K562 (cell line): ENCODE data around the gene ZBTB16. TPM values are rescaled to one million over a fixed set of nuclear protein-coding genes. Genes with fewer than 3 reads are reported as not detected.

Source experiments
- ATAC-seq: fragments of 200-7000 bp; cut with Tn5 transposase; 3 replicates; pipeline ENCODE4 v1.9.1; 2020; ENCODE audit warnings: moderate library complexity
- BruUV-seq: library from RNA; stranded (reverse); fragments of 400-500 nt; replicated peaks from 2 replicates; lab custom pipeline; 2021; lab: Mats Ljungman, UMichigan
- CTCF ChIA-PET: fragments of 300-600 bp; formaldehyde crosslinking; extraction: SDS; loops from one replicate; lab custom pipeline; 2021; ENCODE audit warnings: low intra/inter-chr PET ratio; lab: Yijun Ruan, JAX
- POLR2A ChIA-PET: fragments of 300-600, 350-650 bp; sonication (Branson Sonifier 250); formaldehyde crosslinking; extraction: SDS; loops from one replicate; lab custom pipeline; 2021; ENCODE audit warnings: antibody characterized with exemption, inconsistent platforms; lab: Yijun Ruan, JAX
- DNase-seq, 4 experiments: peaks; one replicate each; pipeline versions ENCODE4 v3.0.0 to v3.0.0-alpha.2; 2011 to 2018; ENCODE audit warnings: low spot score in 3 of 4, mixed read lengths in 3 of 4; ENCODE audit errors: extremely low read depth in 1 of 4
- FAIRE-seq: peaks from 2 replicates; lab custom pipeline; 2011; peaks lifted over from hg19 to GRCh38; lab: Jason Lieb, UNC
- H2AFZ ChIP-seq: 2 replicates; pipeline ENCODE4 v1.6.0; 2011; ENCODE audit warnings: low read depth, low read length, control low read depth, inconsistent platforms
- H3K27ac ChIP-seq: fragments of 200-600 bp; 3 replicates; pipeline ENCODE4 v1.8.0; 2011; ENCODE audit warnings: low read depth, mild to moderate bottlenecking, control low read depth, inconsistent platforms, low read length, moderate library complexity, mixed read lengths; ENCODE audit errors: extremely low read depth
- H3K27me3 ChIP-seq, 2 experiments: fragments of 300-600 bp in 1 of 2; 2 replicates in 1 of 2; 3 replicates in 1 of 2; pipeline versions ENCODE4 v1.6.0 to v1.8.0; 2011; ENCODE audit warnings: inconsistent platforms in 2 of 2, low read length in 2 of 2, mild to moderate bottlenecking in 1 of 2, mixed read lengths in 1 of 2, moderate library complexity in 1 of 2; ENCODE audit not compliant: control insufficient read depth in 2 of 2, insufficient read depth in 2 of 2
- H3K36me3 ChIP-seq: fragments of 300-600 bp; 3 replicates; pipeline ENCODE4 v1.8.0; 2011; ENCODE audit warnings: mild to moderate bottlenecking, low read length, inconsistent platforms; ENCODE audit not compliant: control insufficient read depth, insufficient read depth
- H3K4me1 ChIP-seq, 2 experiments: fragments of 200-600 bp in 1 of 2; replicated peaks in 1 of 2; 2 replicates in 1 of 2; 3 replicates in 1 of 2; pipeline versions ENCODE4 v1.5.1 to v1.8.0; 2011; ENCODE audit warnings: inconsistent platforms in 2 of 2, low read length in 2 of 2, mild to moderate bottlenecking in 1 of 2, mixed read lengths in 1 of 2, moderate library complexity in 1 of 2; ENCODE audit not compliant: control insufficient read depth in 2 of 2, insufficient read depth in 2 of 2
- H3K4me2 ChIP-seq: 2 replicates; pipeline ENCODE4 v1.6.1; 2011; ENCODE audit warnings: low read length, control low read depth, inconsistent platforms, mixed read lengths; ENCODE audit not compliant: insufficient read depth
- H3K4me3 ChIP-seq: fragments of 200-600 bp; sonication (generic), shearing (Covaris generic); 2 replicates; pipeline ENCODE4 v1.5.1; 2016; ENCODE audit warnings: control low read depth, inconsistent platforms
- H3K79me2 ChIP-seq: fragments of 200-600 bp; 3 replicates; pipeline ENCODE4 v1.8.0; 2011; ENCODE audit warnings: low read length, inconsistent platforms; ENCODE audit not compliant: control insufficient read depth, insufficient read depth
- H3K9ac ChIP-seq, 2 experiments: 2 replicates each; pipeline versions ENCODE4 v1.6.0 to v1.6.1; 2011; ENCODE audit warnings: low read depth in 2 of 2, low read length in 2 of 2, control low read depth in 1 of 2, inconsistent platforms in 1 of 2, mild to moderate bottlenecking in 1 of 2, mixed read lengths in 1 of 2; ENCODE audit not compliant: insufficient read depth in 1 of 2
- H3K9me1 ChIP-seq: one replicate; pipeline ENCODE4 v1.6.0; 2011; ENCODE audit warnings: inconsistent platforms, mild to moderate bottlenecking, low read length, moderate library complexity; ENCODE audit not compliant: control insufficient read depth, insufficient read depth
- H3K9me3 ChIP-seq: replicated peaks from 2 replicates; pipeline ENCODE4 v1.5.1; 2011; ENCODE audit warnings: low read depth, low read length, inconsistent platforms; ENCODE audit not compliant: control insufficient read depth, insufficient read depth
- H4K20me1 ChIP-seq: replicated peaks from 2 replicates; pipeline ENCODE4 v1.6.1; 2011; ENCODE audit warnings: low read length, inconsistent platforms, mixed read lengths; ENCODE audit not compliant: control insufficient read depth, insufficient read depth
- HLTF ChIP-seq: fragments of 450-650 bp; IDR thresholded peaks from 2 replicates; pipeline ENCODE4 v1.6.1; 2016
- MEIS2 ChIP-seq: fragments of 450-650 bp; IDR thresholded peaks from 2 replicates; pipeline ENCODE4 v1.6.1; 2014; ENCODE audit warnings: mild to moderate bottlenecking; ENCODE audit not compliant: partially characterized antibody
- NCOA6 ChIP-seq: fragments of 450-650 bp; IDR thresholded peaks from 2 replicates; pipeline ENCODE4 v1.6.1; 2017; ENCODE audit warnings: mild to moderate bottlenecking
- PHF20 ChIP-seq: fragments of 450-650 bp; IDR thresholded peaks from 2 replicates; pipeline ENCODE4 v1.6.1; 2018; ENCODE audit not compliant: partially characterized antibody
- SMAD1 ChIP-seq: fragments of 150-350 bp; IDR thresholded peaks from 2 replicates; pipeline ENCODE4 v1.6.1; 2014; ENCODE audit warnings: low read length, low read depth; ENCODE audit not compliant: partially characterized antibody
- TCF3 ChIP-seq: sonication (generic); formaldehyde crosslinking; IDR thresholded peaks from 2 replicates; pipeline ENCODE4 v1.4.0; 2020; ENCODE audit warnings: mild to moderate bottlenecking, missing genetic modification reagents
- WGBS: fragments of 100-300 bp; shearing (Covaris generic); methylation state at CpG from one replicate; pipeline ENCODE4 v1.1.6; 2016; ENCODE audit warnings: low coverage, mixed read lengths; ENCODE audit not compliant: insufficient coverage; ENCODE audit errors: missing lambda C conversion rate; 5-methylcytosine and 5-hydroxymethylcytosine counted together
- in situ Hi-C: fragments of 300-500 bp; cut with MboI; formaldehyde crosslinking; loops from 4 replicates; pipeline ENCODE4 v1.15.0; 2018; ENCODE audit warnings: inconsistent platforms, mixed read lengths
- intact Hi-C: fragments of 100-400 bp; cut with micrococcal nuclease; formaldehyde crosslinking; loops from 2 replicates; pipeline ENCODE4 v1.14.2; 2022
- polyA plus RNA-seq, 8 experiments: library from polyadenylated mRNA; depleted of rRNA in 4 of 8; stranded (reverse) in 5 of 8; unstranded in 3 of 8; fragments of >200 nt; fragmentation: Nextera tagmentation in 2 of 8; fragmentation: Illumina TruSeq in 1 of 8; extraction: Ambion mirVana in 2 of 8; extraction: Trizol in 1 of 8; gene quantifications; 2 replicates each; pipeline versions ENCODE4 v1.2.1 to v1.2.3, GENCODE V29; 2011 to 2014; ENCODE audit warnings: inconsistent platforms in 1 of 8, missing spikeins in 1 of 8
- total RNA-seq, 7 experiments: library from RNA; depleted of rRNA in 6 of 7; stranded (reverse); fragments of >200 nt in 6 of 7; fragmentation: Illumina TruSeq in 2 of 7; extraction: Trizol in 2 of 7; gene quantifications; 2 replicates each; pipeline versions ENCODE4 v1.2.1 to v1.2.3, GENCODE V29; 2011 to 2021; ENCODE audit warnings: low replicate concordance in 1 of 7
- TF ChIP-seq, protein P1 (sequence below): sonication (generic); formaldehyde crosslinking; IDR thresholded peaks from 2 replicates; pipeline ENCODE4 v1.8.0; 2022; ENCODE audit warnings: mild to moderate bottlenecking, low read depth, missing genetic modification reagents
- TF ChIP-seq, protein P2 (sequence below): fragments of 450-650 bp; IDR thresholded peaks from 2 replicates; pipeline ENCODE4 v1.6.1; 2016; ENCODE audit warnings: mild to moderate bottlenecking, moderate library complexity

ZBTB16 gene
- total and polyA plus RNA-seq, 9 of the 15 experiments (the other 6 are each of a cell fraction or from before 2014, with no cell fraction given): 0.06 to 0.40 (median 0.24) TPM; not detected in 4

DNA sequence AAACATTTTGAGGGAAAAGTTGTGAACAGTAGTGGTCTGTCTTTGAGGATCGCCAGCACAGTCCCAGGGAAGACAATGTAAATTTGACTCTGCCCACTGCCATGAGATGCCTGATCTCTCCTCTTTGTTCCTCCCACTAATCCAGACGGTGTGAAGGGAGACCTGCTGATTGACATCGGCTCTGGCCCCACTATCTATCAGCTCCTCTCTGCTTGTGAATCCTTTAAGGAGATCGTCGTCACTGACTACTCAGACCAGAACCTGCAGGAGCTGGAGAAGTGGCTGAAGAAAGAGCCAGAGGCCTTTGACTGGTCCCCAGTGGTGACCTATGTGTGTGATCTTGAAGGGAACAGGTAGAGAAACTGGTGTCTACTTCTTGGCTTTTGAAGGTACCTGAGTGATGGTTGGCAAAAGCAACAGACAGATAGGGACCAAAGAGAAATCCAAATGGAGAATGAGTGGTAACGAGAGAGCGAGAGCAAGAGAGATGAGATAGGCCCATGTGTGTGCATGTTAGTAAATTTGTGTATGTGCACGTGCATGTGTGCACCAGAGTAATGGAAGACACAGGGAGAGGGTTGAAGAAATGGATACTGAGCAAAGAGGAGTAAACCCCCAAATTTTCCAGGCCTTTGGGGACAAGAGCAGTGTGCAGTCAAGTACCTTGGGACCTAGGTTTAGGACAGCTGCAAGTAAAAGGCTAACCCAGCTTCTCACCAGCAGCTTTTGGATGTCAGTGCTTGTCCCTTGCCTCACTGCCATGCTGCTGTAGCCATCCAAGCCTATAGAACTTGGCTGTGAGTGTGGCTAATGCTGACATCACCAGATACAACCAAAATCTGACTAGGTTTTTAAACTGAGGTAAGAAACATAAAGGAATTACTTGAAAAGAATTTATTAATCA lies 238.5 kb downstream of the ZBTB16 start:
- FAIRE-seq (no peak), ATAC-seq (peak; percentile 24), DNase-seq (peak in 3 of 4 experiments; percentile 21 to 48 (median 32))
- no peaks in the 10 kb centered on the region for H4K20me1 ChIP-seq
- H3K9me3 ChIP-seq: no peaks in the 10 kb centered on the region
- H3K27ac ChIP-seq: peak overlapping the region; percentile 39
- H3K27me3 ChIP-seq: no peaks in the 10 kb centered on the region
- H3K9me1 ChIP-seq: no peaks in the 10 kb centered on the region
- peak overlapping the region; percentile 90 for H2AFZ ChIP-seq
- in situ Hi-C loops: no loop called here
- no TSS peak for BruUV-seq
- intact Hi-C loops: loop anchor here (5.0 kb wide), 1 partner anchor 139 kb away; the partner anchor contains the start of gene REXO2
- peak overlapping the region; percentile 48 for H3K4me2 ChIP-seq
- H3K4me3 ChIP-seq: no peak overlapping the region
- ChIA-PET POLR2A (interaction anchor here (0.6 to 1.0 kb wide), 3 partner anchors 17 to 272 kb away, joined by 3 to 4 read pairs (median 3); no protein-coding TSS in a partner anchor), CTCF (interaction anchor here (0.7 kb wide), 1 partner anchor 137 kb away, joined by 4 read pairs; no protein-coding TSS in a partner anchor)
- no peaks in the 10 kb centered on the region for H3K36me3 ChIP-seq
- peaks cover 2% of the 10 kb centered on the region; the same call in 1 of the 3 replicates for H3K79me2 ChIP-seq
- 36% methylated on average over 8 of the region's 8 CpGs for WGBS
- peak overlapping the region; percentile 16 to 23; a peak in 3 of 4 replicates for H3K9ac ChIP-seq
- peaks cover 9 to 38% of the 10 kb centered on the region in 2 experiments for H3K4me1 ChIP-seq
- no peak for TF ChIP-seq HLTF
- TF ChIP-seq, protein P1, sequence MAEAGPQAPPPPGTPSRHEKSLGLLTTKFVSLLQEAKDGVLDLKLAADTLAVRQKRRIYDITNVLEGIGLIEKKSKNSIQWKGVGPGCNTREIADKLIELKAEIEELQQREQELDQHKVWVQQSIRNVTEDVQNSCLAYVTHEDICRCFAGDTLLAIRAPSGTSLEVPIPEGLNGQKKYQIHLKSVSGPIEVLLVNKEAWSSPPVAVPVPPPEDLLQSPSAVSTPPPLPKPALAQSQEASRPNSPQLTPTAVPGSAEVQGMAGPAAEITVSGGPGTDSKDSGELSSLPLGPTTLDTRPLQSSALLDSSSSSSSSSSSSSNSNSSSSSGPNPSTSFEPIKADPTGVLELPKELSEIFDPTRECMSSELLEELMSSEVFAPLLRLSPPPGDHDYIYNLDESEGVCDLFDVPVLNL (CRISPR knock-in tag): no peak
- TF ChIP-seq, protein P2, sequence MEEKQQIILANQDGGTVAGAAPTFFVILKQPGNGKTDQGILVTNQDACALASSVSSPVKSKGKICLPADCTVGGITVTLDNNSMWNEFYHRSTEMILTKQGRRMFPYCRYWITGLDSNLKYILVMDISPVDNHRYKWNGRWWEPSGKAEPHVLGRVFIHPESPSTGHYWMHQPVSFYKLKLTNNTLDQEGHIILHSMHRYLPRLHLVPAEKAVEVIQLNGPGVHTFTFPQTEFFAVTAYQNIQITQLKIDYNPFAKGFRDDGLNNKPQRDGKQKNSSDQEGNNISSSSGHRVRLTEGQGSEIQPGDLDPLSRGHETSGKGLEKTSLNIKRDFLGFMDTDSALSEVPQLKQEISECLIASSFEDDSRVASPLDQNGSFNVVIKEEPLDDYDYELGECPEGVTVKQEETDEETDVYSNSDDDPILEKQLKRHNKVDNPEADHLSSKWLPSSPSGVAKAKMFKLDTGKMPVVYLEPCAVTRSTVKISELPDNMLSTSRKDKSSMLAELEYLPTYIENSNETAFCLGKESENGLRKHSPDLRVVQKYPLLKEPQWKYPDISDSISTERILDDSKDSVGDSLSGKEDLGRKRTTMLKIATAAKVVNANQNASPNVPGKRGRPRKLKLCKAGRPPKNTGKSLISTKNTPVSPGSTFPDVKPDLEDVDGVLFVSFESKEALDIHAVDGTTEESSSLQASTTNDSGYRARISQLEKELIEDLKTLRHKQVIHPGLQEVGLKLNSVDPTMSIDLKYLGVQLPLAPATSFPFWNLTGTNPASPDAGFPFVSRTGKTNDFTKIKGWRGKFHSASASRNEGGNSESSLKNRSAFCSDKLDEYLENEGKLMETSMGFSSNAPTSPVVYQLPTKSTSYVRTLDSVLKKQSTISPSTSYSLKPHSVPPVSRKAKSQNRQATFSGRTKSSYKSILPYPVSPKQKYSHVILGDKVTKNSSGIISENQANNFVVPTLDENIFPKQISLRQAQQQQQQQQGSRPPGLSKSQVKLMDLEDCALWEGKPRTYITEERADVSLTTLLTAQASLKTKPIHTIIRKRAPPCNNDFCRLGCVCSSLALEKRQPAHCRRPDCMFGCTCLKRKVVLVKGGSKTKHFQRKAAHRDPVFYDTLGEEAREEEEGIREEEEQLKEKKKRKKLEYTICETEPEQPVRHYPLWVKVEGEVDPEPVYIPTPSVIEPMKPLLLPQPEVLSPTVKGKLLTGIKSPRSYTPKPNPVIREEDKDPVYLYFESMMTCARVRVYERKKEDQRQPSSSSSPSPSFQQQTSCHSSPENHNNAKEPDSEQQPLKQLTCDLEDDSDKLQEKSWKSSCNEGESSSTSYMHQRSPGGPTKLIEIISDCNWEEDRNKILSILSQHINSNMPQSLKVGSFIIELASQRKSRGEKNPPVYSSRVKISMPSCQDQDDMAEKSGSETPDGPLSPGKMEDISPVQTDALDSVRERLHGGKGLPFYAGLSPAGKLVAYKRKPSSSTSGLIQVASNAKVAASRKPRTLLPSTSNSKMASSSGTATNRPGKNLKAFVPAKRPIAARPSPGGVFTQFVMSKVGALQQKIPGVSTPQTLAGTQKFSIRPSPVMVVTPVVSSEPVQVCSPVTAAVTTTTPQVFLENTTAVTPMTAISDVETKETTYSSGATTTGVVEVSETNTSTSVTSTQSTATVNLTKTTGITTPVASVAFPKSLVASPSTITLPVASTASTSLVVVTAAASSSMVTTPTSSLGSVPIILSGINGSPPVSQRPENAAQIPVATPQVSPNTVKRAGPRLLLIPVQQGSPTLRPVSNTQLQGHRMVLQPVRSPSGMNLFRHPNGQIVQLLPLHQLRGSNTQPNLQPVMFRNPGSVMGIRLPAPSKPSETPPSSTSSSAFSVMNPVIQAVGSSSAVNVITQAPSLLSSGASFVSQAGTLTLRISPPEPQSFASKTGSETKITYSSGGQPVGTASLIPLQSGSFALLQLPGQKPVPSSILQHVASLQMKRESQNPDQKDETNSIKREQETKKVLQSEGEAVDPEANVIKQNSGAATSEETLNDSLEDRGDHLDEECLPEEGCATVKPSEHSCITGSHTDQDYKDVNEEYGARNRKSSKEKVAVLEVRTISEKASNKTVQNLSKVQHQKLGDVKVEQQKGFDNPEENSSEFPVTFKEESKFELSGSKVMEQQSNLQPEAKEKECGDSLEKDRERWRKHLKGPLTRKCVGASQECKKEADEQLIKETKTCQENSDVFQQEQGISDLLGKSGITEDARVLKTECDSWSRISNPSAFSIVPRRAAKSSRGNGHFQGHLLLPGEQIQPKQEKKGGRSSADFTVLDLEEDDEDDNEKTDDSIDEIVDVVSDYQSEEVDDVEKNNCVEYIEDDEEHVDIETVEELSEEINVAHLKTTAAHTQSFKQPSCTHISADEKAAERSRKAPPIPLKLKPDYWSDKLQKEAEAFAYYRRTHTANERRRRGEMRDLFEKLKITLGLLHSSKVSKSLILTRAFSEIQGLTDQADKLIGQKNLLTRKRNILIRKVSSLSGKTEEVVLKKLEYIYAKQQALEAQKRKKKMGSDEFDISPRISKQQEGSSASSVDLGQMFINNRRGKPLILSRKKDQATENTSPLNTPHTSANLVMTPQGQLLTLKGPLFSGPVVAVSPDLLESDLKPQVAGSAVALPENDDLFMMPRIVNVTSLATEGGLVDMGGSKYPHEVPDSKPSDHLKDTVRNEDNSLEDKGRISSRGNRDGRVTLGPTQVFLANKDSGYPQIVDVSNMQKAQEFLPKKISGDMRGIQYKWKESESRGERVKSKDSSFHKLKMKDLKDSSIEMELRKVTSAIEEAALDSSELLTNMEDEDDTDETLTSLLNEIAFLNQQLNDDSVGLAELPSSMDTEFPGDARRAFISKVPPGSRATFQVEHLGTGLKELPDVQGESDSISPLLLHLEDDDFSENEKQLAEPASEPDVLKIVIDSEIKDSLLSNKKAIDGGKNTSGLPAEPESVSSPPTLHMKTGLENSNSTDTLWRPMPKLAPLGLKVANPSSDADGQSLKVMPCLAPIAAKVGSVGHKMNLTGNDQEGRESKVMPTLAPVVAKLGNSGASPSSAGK: 0 out of 2 replicates have a peak, but pooled peaks have one; percentile 20
- no peak for TF ChIP-seq NCOA6
- no peak for TF ChIP-seq PHF20
- peak; percentile 28 for TF ChIP-seq TCF3
- TF ChIP-seq SMAD1: no peak
- TF ChIP-seq MEIS2: peak; percentile 58
